K562 (cell line): ENCODE results near the gene IRF2. TPM values are rescaled to one million over a fixed set of nuclear protein-coding genes. Genes with fewer than 3 reads are reported as not detected.

Experiments
- ATAC-seq: fragments of 200-7000 bp; cut with Tn5 transposase; 3 replicates; pipeline ENCODE4 v1.9.1; 2020; ENCODE audit warnings: moderate library complexity
- BruUV-seq: library from RNA; stranded (reverse); fragments of 400-500 nt; replicated peaks from 2 replicates; lab custom pipeline; 2021; lab: Mats Ljungman, UMichigan
- CTCF ChIA-PET: fragments of 300-600 bp; formaldehyde crosslinking; extraction: SDS; loops from one replicate; lab custom pipeline; 2021; ENCODE audit warnings: low intra/inter-chr PET ratio; lab: Yijun Ruan, JAX
- POLR2A ChIA-PET: fragments of 300-600, 350-650 bp; sonication (Branson Sonifier 250); formaldehyde crosslinking; extraction: SDS; loops from one replicate; lab custom pipeline; 2021; ENCODE audit warnings: antibody characterized with exemption, inconsistent platforms; lab: Yijun Ruan, JAX
- DNase-seq, 4 experiments: peaks; one replicate each; pipeline versions ENCODE4 v3.0.0 to v3.0.0-alpha.2; 2011 to 2018; ENCODE audit warnings: low spot score in 3 of 4, mixed read lengths in 3 of 4; ENCODE audit errors: extremely low read depth in 1 of 4
- FAIRE-seq: peaks from 2 replicates; lab custom pipeline; 2011; peaks lifted over from hg19 to GRCh38; lab: Jason Lieb, UNC
- H2AFZ ChIP-seq: 2 replicates; pipeline ENCODE4 v1.6.0; 2011; ENCODE audit warnings: low read depth, low read length, control low read depth, inconsistent platforms
- H3K27ac ChIP-seq: fragments of 200-600 bp; 3 replicates; pipeline ENCODE4 v1.8.0; 2011; ENCODE audit warnings: low read depth, mild to moderate bottlenecking, control low read depth, inconsistent platforms, low read length, moderate library complexity, mixed read lengths; ENCODE audit errors: extremely low read depth
- H3K27me3 ChIP-seq, 2 experiments: fragments of 300-600 bp in 1 of 2; 2 replicates in 1 of 2; 3 replicates in 1 of 2; pipeline versions ENCODE4 v1.6.0 to v1.8.0; 2011; ENCODE audit warnings: inconsistent platforms in 2 of 2, low read length in 2 of 2, mild to moderate bottlenecking in 1 of 2, mixed read lengths in 1 of 2, moderate library complexity in 1 of 2; ENCODE audit not compliant: control insufficient read depth in 2 of 2, insufficient read depth in 2 of 2
- H3K36me3 ChIP-seq: fragments of 300-600 bp; 3 replicates; pipeline ENCODE4 v1.8.0; 2011; ENCODE audit warnings: mild to moderate bottlenecking, low read length, inconsistent platforms; ENCODE audit not compliant: control insufficient read depth, insufficient read depth
- H3K4me1 ChIP-seq, 2 experiments: fragments of 200-600 bp in 1 of 2; replicated peaks in 1 of 2; 2 replicates in 1 of 2; 3 replicates in 1 of 2; pipeline versions ENCODE4 v1.5.1 to v1.8.0; 2011; ENCODE audit warnings: inconsistent platforms in 2 of 2, low read length in 2 of 2, mild to moderate bottlenecking in 1 of 2, mixed read lengths in 1 of 2, moderate library complexity in 1 of 2; ENCODE audit not compliant: control insufficient read depth in 2 of 2, insufficient read depth in 2 of 2
- H3K4me2 ChIP-seq: 2 replicates; pipeline ENCODE4 v1.6.1; 2011; ENCODE audit warnings: low read length, control low read depth, inconsistent platforms, mixed read lengths; ENCODE audit not compliant: insufficient read depth
- H3K4me3 ChIP-seq: fragments of 200-600 bp; sonication (generic), shearing (Covaris generic); 2 replicates; pipeline ENCODE4 v1.5.1; 2016; ENCODE audit warnings: control low read depth, inconsistent platforms
- H3K79me2 ChIP-seq: fragments of 200-600 bp; 3 replicates; pipeline ENCODE4 v1.8.0; 2011; ENCODE audit warnings: low read length, inconsistent platforms; ENCODE audit not compliant: control insufficient read depth, insufficient read depth
- H3K9ac ChIP-seq, 2 experiments: 2 replicates each; pipeline versions ENCODE4 v1.6.0 to v1.6.1; 2011; ENCODE audit warnings: low read depth in 2 of 2, low read length in 2 of 2, control low read depth in 1 of 2, inconsistent platforms in 1 of 2, mild to moderate bottlenecking in 1 of 2, mixed read lengths in 1 of 2; ENCODE audit not compliant: insufficient read depth in 1 of 2
- H3K9me1 ChIP-seq: one replicate; pipeline ENCODE4 v1.6.0; 2011; ENCODE audit warnings: inconsistent platforms, mild to moderate bottlenecking, low read length, moderate library complexity; ENCODE audit not compliant: control insufficient read depth, insufficient read depth
- H3K9me3 ChIP-seq: replicated peaks from 2 replicates; pipeline ENCODE4 v1.5.1; 2011; ENCODE audit warnings: low read depth, low read length, inconsistent platforms; ENCODE audit not compliant: control insufficient read depth, insufficient read depth
- H4K20me1 ChIP-seq: replicated peaks from 2 replicates; pipeline ENCODE4 v1.6.1; 2011; ENCODE audit warnings: low read length, inconsistent platforms, mixed read lengths; ENCODE audit not compliant: control insufficient read depth, insufficient read depth
- DACH1 ChIP-seq: fragments of 450-650 bp; IDR thresholded peaks from 2 replicates; pipeline ENCODE4 v1.6.1; 2018; ENCODE audit not compliant: partially characterized antibody
- MAFF ChIP-seq: IDR thresholded peaks from 2 replicates; pipeline ENCODE4 v1.6.1; 2012; ENCODE audit warnings: low read length, improper control_type of control experiment
- PHF20 ChIP-seq: fragments of 450-650 bp; IDR thresholded peaks from 2 replicates; pipeline ENCODE4 v1.6.1; 2018; ENCODE audit not compliant: partially characterized antibody
- RFX1 ChIP-seq: fragments of 450-650 bp; IDR thresholded peaks from 2 replicates; pipeline ENCODE4 v1.6.1; 2016; ENCODE audit warnings: mild to moderate bottlenecking, moderate library complexity
- TOE1 ChIP-seq, 2 experiments: fragments of 450-650 bp in 1 of 2; sonication (generic) in 1 of 2; formaldehyde crosslinking in 1 of 2; IDR thresholded peaks; 2 replicates each; pipeline versions ENCODE4 v1.7.1 to v1.8.0; 2016 to 2022; ENCODE audit warnings: borderline replicate concordance in 2 of 2, mild to moderate bottlenecking in 2 of 2, antibody characterized with exemption in 1 of 2, inconsistent platforms in 1 of 2, low read depth in 1 of 2, missing genetic modification reagents in 1 of 2, moderate library complexity in 1 of 2
- WGBS: fragments of 100-300 bp; shearing (Covaris generic); methylation state at CpG from one replicate; pipeline ENCODE4 v1.1.6; 2016; ENCODE audit warnings: low coverage, mixed read lengths; ENCODE audit not compliant: insufficient coverage; ENCODE audit errors: missing lambda C conversion rate; 5-methylcytosine and 5-hydroxymethylcytosine counted together
- in situ Hi-C: fragments of 300-500 bp; cut with MboI; formaldehyde crosslinking; loops from 4 replicates; pipeline ENCODE4 v1.15.0; 2018; ENCODE audit warnings: inconsistent platforms, mixed read lengths
- intact Hi-C: fragments of 100-400 bp; cut with micrococcal nuclease; formaldehyde crosslinking; loops from 2 replicates; pipeline ENCODE4 v1.14.2; 2022
- polyA plus RNA-seq, 8 experiments: library from polyadenylated mRNA; depleted of rRNA in 4 of 8; stranded (reverse) in 5 of 8; unstranded in 3 of 8; fragments of >200 nt; fragmentation: Nextera tagmentation in 2 of 8; fragmentation: Illumina TruSeq in 1 of 8; extraction: Ambion mirVana in 2 of 8; extraction: Trizol in 1 of 8; gene quantifications; 2 replicates each; pipeline versions ENCODE4 v1.2.1 to v1.2.3, GENCODE V29; 2011 to 2014; ENCODE audit warnings: inconsistent platforms in 1 of 8, missing spikeins in 1 of 8
- total RNA-seq, 7 experiments: library from RNA; depleted of rRNA in 6 of 7; stranded (reverse); fragments of >200 nt in 6 of 7; fragmentation: Illumina TruSeq in 2 of 7; extraction: Trizol in 2 of 7; gene quantifications; 2 replicates each; pipeline versions ENCODE4 v1.2.1 to v1.2.3, GENCODE V29; 2011 to 2021; ENCODE audit warnings: low replicate concordance in 1 of 7
- TF ChIP-seq, protein P1 (sequence below): sonication (generic); formaldehyde crosslinking; IDR thresholded peaks from 2 replicates; pipeline ENCODE4 v1.8.0; 2023; ENCODE audit warnings: missing genetic modification reagents, mild to moderate bottlenecking, borderline replicate concordance
- TF ChIP-seq, protein P2 (sequence below): fragments of 450-650 bp; IDR thresholded peaks from 2 replicates; pipeline ENCODE4 v1.6.1; 2018; ENCODE audit warnings: mild to moderate bottlenecking, low read depth; ENCODE audit not compliant: partially characterized antibody
- TF ChIP-seq, protein P3 (sequence below): sonication (generic); formaldehyde crosslinking; IDR thresholded peaks from 2 replicates; pipeline ENCODE4 v1.8.1; 2023; ENCODE audit warnings: mild to moderate bottlenecking, missing genetic modification reagents
- TF ChIP-seq, protein P4 (sequence below): fragments of 250-450 bp; sonication (Bioruptor Pico); IDR thresholded peaks from 2 replicates; pipeline ENCODE4 v1.5.0; 2020; ENCODE audit warnings: mild to moderate bottlenecking, borderline replicate concordance

Gene IRF2
- total and polyA plus RNA-seq, 9 of the 15 experiments (the other 6 are each of a cell fraction or from before 2014, with no cell fraction given), result 7.1 to 17.1 (median 11.3) TPM

DNA sequence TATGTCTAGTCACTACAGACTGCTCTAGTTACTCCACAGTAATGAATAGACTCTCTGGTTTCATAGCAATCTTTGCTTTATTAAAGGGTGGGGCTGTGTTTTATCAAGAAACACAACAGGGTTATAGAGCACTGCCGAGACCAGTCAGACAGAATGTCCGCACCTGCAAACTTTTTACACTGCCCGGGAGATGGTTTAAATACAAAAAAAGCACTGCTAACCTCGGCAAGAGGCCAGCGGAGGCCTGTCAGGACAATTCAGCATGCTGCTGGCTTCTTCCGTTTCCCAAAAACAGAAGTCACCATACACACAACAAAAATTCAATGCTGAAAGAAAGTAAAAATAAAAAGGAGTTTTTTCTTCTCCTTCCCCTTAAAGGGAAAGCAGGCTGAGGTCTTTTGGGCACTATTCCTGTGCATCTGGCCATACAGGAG is 67.4 kb downstream of the IRF2 start:
- 88% methylated on average over 6 of the region's 6 CpGs for WGBS
- H3K9me1 ChIP-seq, result no peaks in the 10 kb centered on the region
- TF ChIP-seq DACH1 (no peak), PHF20 (no peak), TOE1 (IDR thresholded peaks at IDR 0.05; ENCODE audit: borderline replicate concordance) (no peak), TOE1 (CRISPR knock-in tag; IDR thresholded peaks at IDR 0.05; ENCODE audit: borderline replicate concordance, low read depth) (no peak), MAFF (no peak), RFX1 (no peak)
- TF ChIP-seq, protein P1, sequence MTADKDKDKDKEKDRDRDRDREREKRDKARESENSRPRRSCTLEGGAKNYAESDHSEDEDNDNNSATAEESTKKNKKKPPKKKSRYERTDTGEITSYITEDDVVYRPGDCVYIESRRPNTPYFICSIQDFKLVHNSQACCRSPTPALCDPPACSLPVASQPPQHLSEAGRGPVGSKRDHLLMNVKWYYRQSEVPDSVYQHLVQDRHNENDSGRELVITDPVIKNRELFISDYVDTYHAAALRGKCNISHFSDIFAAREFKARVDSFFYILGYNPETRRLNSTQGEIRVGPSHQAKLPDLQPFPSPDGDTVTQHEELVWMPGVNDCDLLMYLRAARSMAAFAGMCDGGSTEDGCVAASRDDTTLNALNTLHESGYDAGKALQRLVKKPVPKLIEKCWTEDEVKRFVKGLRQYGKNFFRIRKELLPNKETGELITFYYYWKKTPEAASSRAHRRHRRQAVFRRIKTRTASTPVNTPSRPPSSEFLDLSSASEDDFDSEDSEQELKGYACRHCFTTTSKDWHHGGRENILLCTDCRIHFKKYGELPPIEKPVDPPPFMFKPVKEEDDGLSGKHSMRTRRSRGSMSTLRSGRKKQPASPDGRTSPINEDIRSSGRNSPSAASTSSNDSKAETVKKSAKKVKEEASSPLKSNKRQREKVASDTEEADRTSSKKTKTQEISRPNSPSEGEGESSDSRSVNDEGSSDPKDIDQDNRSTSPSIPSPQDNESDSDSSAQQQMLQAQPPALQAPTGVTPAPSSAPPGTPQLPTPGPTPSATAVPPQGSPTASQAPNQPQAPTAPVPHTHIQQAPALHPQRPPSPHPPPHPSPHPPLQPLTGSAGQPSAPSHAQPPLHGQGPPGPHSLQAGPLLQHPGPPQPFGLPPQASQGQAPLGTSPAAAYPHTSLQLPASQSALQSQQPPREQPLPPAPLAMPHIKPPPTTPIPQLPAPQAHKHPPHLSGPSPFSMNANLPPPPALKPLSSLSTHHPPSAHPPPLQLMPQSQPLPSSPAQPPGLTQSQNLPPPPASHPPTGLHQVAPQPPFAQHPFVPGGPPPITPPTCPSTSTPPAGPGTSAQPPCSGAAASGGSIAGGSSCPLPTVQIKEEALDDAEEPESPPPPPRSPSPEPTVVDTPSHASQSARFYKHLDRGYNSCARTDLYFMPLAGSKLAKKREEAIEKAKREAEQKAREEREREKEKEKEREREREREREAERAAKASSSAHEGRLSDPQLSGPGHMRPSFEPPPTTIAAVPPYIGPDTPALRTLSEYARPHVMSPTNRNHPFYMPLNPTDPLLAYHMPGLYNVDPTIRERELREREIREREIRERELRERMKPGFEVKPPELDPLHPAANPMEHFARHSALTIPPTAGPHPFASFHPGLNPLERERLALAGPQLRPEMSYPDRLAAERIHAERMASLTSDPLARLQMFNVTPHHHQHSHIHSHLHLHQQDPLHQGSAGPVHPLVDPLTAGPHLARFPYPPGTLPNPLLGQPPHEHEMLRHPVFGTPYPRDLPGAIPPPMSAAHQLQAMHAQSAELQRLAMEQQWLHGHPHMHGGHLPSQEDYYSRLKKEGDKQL (CRISPR knock-in tag), result no peak
- TF ChIP-seq, protein P2, sequence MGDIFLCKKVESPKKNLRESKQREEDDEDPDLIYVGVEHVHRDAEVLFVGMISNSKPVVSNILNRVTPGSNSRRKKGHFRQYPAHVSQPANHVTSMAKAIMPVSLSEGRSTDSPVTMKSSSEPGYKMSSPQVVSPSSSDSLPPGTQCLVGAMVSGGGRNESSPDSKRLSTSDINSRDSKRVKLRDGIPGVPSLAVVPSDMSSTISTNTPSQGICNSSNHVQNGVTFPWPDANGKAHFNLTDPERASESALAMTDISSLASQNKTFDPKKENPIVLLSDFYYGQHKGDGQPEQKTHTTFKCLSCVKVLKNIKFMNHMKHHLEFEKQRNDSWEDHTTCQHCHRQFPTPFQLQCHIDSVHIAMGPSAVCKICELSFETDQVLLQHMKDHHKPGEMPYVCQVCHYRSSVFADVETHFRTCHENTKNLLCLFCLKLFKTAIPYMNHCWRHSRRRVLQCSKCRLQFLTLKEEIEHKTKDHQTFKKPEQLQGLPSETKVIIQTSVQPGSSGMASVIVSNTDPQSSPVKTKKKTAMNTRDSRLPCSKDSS, result no peak
- TF ChIP-seq, protein P3, sequence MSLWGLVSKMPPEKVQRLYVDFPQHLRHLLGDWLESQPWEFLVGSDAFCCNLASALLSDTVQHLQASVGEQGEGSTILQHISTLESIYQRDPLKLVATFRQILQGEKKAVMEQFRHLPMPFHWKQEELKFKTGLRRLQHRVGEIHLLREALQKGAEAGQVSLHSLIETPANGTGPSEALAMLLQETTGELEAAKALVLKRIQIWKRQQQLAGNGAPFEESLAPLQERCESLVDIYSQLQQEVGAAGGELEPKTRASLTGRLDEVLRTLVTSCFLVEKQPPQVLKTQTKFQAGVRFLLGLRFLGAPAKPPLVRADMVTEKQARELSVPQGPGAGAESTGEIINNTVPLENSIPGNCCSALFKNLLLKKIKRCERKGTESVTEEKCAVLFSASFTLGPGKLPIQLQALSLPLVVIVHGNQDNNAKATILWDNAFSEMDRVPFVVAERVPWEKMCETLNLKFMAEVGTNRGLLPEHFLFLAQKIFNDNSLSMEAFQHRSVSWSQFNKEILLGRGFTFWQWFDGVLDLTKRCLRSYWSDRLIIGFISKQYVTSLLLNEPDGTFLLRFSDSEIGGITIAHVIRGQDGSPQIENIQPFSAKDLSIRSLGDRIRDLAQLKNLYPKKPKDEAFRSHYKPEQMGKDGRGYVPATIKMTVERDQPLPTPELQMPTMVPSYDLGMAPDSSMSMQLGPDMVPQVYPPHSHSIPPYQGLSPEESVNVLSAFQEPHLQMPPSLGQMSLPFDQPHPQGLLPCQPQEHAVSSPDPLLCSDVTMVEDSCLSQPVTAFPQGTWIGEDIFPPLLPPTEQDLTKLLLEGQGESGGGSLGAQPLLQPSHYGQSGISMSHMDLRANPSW (CRISPR knock-in tag), result no peak
- TF ChIP-seq, protein P4, sequence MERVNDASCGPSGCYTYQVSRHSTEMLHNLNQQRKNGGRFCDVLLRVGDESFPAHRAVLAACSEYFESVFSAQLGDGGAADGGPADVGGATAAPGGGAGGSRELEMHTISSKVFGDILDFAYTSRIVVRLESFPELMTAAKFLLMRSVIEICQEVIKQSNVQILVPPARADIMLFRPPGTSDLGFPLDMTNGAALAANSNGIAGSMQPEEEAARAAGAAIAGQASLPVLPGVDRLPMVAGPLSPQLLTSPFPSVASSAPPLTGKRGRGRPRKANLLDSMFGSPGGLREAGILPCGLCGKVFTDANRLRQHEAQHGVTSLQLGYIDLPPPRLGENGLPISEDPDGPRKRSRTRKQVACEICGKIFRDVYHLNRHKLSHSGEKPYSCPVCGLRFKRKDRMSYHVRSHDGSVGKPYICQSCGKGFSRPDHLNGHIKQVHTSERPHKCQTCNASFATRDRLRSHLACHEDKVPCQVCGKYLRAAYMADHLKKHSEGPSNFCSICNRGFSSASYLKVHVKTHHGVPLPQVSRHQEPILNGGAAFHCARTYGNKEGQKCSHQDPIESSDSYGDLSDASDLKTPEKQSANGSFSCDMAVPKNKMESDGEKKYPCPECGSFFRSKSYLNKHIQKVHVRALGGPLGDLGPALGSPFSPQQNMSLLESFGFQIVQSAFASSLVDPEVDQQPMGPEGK (CRISPR knock-in tag), result no peak
- TF ChIP-seq, all 486 proteins: peak for 0
- Histone ChIP-seq H3K4me2 (no peak overlapping the region), H3K27me3 (no peaks in the 10 kb centered on the region), H3K79me2 (no peaks in the 10 kb centered on the region), H3K9me3 (no peaks in the 10 kb centered on the region), H2AFZ (no peak overlapping the region), H3K4me3 (no peak overlapping the region), H3K4me1 (peaks cover 3 to 4% of the 10 kb centered on the region in 2 experiments; a peak in 2 of 5 replicates), H4K20me1 (no peaks in the 10 kb centered on the region), H3K9ac (no peak overlapping the region), H3K27ac (no peak overlapping the region), H3K36me3 (peaks cover 17% of the 10 kb centered on the region; the same call in 2 of the 3 replicates)
- ATAC-seq, result no peak
- intact Hi-C loops (no loop called here), in situ Hi-C loops (no loop called here)
- FAIRE-seq, result no peak
- ChIA-PET POLR2A (interaction anchor here (0.7 kb wide), 1 partner anchor 21 kb away, joined by 3 read pairs; no protein-coding TSS in a partner anchor), CTCF (no interaction called here)
- DNase-seq, result no peak
- no TSS peak for BruUV-seq
